Testis (tissue), 2 donors: ENCODE data around the gene AASDH.

Source experiments
- CTCF ChIP-seq, 3 experiments: fragments of 450-650 bp in 2 of 3; fragments of 200-600 bp in 1 of 3; sonication (generic) in 1 of 3; IDR thresholded peaks; one replicate each; pipeline ENCODE4 v1.5.1; 2016 to 2019; ENCODE audit warnings: antibody characterized with exemption in 3 of 3, mild to moderate bottlenecking in 2 of 3, moderate library complexity in 1 of 3
- POLR2A ChIP-seq: fragments of 450-650 bp; IDR thresholded peaks from one replicate; pipeline ENCODE4 v1.6.1; 2017; ENCODE audit warnings: antibody characterized with exemption, mild to moderate bottlenecking, moderate library complexity

- TF ChIP-seq CTCF (IDR thresholded peaks at IDR 0.05) (peak in 1 of 3 experiments; percentile 20), POLR2A (no peak)
Observed at GRCh38 chr4:56435140-56435926, 48.0 kb upstream of the AASDH start, which contains the start of gene PPAT.
